Suppressor macrophage treated with lipopolysaccharide for 1 hour (primary cell): ENCODE results near the gene B4GALT5.

Experiments used
- DNase-seq, 3 donors: peaks; one replicate each; pipeline ENCODE4 v3.0.0-alpha.2; 2020 to 2022

B4GALT5 gene

GRCh38 chr20:49602345-49603208 lies 111.1 kb downstream of the B4GALT5 start:
- no peak for DNase-seq

GRCh38 chr20:49601153-49601924 lies 112.3 kb downstream of the B4GALT5 start:
- no peak for DNase-seq

GRCh38 chr20:49599746-49600113 lies 113.9 kb downstream of the B4GALT5 start:
- no peak for DNase-seq

- DNase-seq: no peak
Observed at GRCh38 chr20:49597825-49598395, 115.8 kb downstream of the B4GALT5 start.

- peak; percentile 19 to 29 (median 23) for DNase-seq
Observed at GRCh38 chr20:49595811-49596561, 117.7 kb downstream of the B4GALT5 start.

DNA sequence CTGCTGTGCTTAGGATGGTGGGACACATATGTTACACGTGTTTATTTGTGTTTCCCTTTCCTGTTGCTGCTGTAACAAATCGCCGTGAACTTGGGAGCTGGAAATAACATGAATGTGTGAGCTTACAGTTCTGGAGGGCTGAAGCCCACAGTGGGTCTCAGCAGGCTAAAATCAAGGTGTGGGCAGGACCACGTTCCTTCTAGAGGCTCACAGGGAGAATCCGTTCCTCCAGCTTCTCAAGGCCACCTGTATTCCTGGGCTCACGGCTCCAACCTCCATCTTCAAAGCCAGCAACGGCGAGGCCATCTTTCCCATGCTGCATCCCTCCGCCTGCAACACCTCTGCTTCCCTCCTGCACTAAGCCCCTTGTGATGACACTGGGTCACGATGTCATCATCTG lies 118.3 kb downstream of the B4GALT5 start:
- DNase-seq: no peak

GRCh38 chr20:49594931-49595315 lies 118.8 kb downstream of the B4GALT5 start:
- DNase-seq: no peak

DNA sequence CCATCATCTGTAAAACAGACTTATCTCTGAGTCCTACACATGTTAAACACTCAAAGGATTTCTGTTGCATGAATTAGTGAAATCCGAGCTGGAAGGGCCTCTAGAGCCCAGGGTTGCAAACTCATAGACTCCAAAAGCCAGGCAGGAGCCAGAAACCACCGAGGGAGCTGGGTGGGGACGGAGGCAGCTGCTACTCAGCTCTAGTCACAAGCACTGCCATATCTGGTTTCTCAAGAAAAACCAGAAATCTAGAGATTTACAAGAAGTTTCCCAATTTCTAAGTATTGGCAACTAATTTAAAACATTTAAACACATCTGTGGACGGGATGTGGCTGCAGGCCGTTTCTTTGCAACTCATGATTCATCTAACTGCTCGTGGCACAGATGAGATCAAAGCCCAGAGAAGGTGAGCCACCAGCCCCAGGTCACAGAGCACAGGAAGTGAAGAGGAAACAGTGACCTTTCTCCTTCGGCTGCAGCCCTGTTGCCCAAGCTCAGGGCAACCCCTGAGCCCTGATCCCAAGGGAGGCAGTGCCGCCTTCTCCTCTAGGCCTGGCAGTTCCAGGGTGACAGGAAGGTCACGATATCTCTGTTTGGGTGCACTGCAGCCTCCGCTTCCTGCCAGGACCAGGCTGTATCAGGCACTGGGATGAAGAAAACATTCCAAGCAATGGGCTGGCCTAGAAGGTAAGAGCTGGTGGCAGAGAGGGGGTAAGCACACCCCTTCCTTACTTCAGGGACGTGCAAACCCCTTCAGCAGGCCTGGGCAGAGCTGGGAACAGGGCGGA lies 119.3 kb downstream of the B4GALT5 start:
- DNase-seq: no peak

DNA sequence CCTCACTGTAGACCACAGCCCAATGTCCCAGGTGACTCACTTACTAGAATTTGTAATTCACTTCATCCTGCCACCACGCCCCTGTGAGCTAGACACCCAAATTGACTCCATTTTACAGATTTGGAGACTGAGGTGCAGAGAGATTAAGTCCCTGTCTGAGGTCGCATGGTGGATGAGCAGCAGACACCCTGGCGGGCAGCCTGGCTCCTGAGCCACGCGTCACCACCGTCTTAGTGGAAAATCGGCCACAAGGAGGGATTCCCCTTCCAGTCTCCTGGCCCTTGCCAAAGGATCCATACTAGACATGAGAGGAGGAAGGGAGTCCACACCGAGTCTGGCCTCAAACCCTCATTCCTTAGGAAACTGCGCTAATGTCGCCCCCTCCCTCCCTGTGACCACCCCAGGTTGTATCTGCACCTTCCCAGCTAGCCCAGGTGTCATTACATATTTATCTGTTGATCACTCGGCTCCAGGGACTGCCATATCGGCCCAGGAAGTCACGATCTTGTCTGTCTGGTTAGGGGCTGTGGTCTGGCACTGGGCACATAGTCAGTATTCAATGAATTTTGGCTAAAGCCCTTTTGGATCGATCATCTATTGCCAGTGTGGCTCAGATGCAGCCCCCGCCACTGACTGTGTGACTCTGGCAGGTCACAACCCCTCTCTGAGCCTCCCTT lies 120.1 kb downstream of the B4GALT5 start:
- DNase-seq: no peak

GRCh38 chr20:49592120-49592519 lies 121.6 kb downstream of the B4GALT5 start:
- DNase-seq: no peak

DNA sequence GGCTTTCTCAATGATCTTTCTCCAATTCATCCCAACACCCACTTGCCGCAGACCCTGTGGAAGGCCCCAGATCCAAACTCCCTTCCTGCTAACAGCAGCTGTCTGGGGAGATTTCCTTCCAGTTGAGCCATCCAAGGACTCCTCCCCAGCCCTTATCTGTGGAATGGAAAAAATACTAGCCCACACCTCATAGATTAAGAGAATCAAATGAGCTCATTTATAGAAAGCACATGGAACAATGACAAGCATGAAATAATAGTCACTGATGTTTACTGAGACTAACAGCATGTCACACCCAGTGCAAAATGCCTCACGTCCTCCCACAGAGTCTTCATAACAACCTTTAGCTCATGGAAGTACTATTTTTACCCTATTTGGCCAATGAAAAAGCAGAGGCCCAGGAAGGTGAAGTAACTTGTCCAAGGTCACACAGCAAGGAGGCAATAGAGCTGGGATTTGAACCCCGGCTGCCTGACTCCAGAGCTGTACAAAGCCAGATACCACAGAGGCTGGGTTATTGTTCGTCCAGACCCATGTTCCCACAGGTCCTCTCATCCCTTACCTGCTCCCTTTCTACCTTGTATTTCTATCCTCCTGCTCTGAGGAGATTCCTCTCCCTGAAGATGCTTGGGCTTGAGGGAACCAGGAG lies 122.3 kb downstream of the B4GALT5 start:
- no peak for DNase-seq

GRCh38 chr20:49590163-49591017 lies 123.3 kb downstream of the B4GALT5 start:
- DNase-seq: peak; percentile 26 to 36 (median 29)

GRCh38 chr20:49589747-49590146 lies 123.9 kb downstream of the B4GALT5 start:
- no peak for DNase-seq

GRCh38 chr20:49587111-49587570 lies 126.5 kb downstream of the B4GALT5 start:
- no peak for DNase-seq

- DNase-seq: no peak
Observed at GRCh38 chr20:49585585-49586245, 128.0 kb downstream of the B4GALT5 start.

DNA sequence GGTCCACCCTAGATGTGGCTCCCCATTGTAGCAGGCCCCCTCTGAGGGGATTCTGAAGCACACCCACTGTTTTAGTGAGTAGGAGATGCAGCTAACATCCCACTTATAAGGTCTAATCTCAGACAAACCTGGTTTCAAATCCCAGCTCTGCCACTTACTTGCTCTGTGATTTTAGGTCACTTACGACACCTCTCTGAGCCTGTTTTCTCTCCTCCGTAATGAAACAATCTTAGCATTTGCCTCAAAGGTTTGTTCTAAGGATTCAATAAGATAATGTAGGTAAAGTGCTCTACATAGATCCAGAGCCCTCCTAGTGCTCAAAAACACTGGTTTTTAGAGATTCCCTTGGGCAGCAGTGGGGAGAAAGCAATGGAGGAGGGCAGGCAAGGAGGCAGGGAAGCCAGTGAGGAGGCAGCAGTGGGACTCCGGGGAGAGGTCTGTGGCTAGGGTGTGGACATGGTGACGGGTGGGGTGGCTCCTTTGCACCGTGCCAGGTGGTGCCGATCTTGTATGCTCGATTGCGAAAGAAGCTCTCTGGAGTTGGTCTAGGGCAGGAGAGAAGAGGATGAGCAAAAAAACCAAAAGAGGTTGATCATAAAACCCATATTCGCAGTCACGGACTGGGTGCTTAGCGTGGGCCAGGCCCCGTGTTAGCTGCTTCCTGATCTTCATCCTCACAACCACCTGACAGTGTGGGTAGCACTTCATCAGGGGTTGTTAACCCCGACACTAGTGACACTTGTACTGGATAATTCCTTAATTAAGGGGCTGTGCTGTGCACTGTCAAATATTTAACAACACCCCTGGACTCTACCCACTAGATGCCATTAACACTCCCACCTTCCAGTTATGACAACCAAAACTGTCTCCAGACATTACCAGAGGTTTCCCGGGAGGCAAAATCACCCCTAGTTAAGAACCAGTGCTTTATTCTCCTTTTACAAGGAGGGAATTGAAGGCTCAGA lies 129.0 kb downstream of the B4GALT5 start:
- no peak for DNase-seq

- DNase-seq: peak; percentile 68 to 73 (median 72)
Observed at GRCh38 chr20:49583669-49584417, 129.8 kb downstream of the B4GALT5 start.
